MM.1S (cell line): ENCODE measurements around the gene RAMAC.
"Not testable (repeated sequence)": the region's sequence is repeated elsewhere in the genome, so short reads cannot be mapped to it uniquely, and the experiment has no call there.

Source experiments
- DNase-seq: peaks from one replicate; pipeline ENCODE4 v3.0.0-alpha.2; 2015
- H2AFZ ChIP-seq: fragments of 300-600 bp; sonication (generic); 2 replicates; pipeline ENCODE4 v1.6.0; 2016; ENCODE audit warnings: antibody characterized with exemption, low read length
- H3F3A ChIP-seq: fragments of 300-600 bp; sonication (generic); 2 replicates; pipeline ENCODE4 v1.6.1; 2016; ENCODE audit warnings: mild to moderate bottlenecking, antibody characterized with exemption, low read length, moderate library complexity, mixed read lengths; ENCODE audit not compliant: insufficient read depth
- H3K27ac ChIP-seq: fragments of 300-600 bp; sonication (generic); 2 replicates; pipeline ENCODE4 v1.5.1; 2016; ENCODE audit warnings: mild to moderate bottlenecking, low read length
- H3K27me3 ChIP-seq: fragments of 300-600 bp; sonication (generic); replicated peaks from 2 replicates; pipeline ENCODE4 v1.6.0; 2016; ENCODE audit warnings: low read length; ENCODE audit not compliant: insufficient read depth
- H3K36me3 ChIP-seq: fragments of 300-600 bp; sonication (generic); replicated peaks from 2 replicates; pipeline ENCODE4 v1.6.1; 2016; ENCODE audit warnings: mild to moderate bottlenecking, low read length, mixed read lengths; ENCODE audit not compliant: insufficient read depth
- H3K4me1 ChIP-seq: fragments of 300-600 bp; sonication (generic); 2 replicates; pipeline ENCODE4 v1.6.1; 2016; ENCODE audit warnings: low read length, mixed read lengths
- H3K4me2 ChIP-seq: fragments of 300-600 bp; sonication (generic); 2 replicates; pipeline ENCODE4 v1.6.0; 2016; ENCODE audit warnings: low read depth, low read length
- H3K4me3 ChIP-seq: fragments of 300-600 bp; sonication (generic); 2 replicates; pipeline ENCODE4 v1.5.1; 2016; ENCODE audit warnings: low read length, mixed read lengths
- H3K79me2 ChIP-seq: fragments of 300-600 bp; sonication (generic); 2 replicates; pipeline ENCODE4 v1.6.1; 2016; ENCODE audit warnings: mixed run types, low read length, mixed read lengths
- H3K9ac ChIP-seq: fragments of 300-600 bp; sonication (generic); 2 replicates; pipeline ENCODE4 v1.6.1; 2016; ENCODE audit warnings: low read length, mixed read lengths
- H3K9me2 ChIP-seq: fragments of 300-600 bp; sonication (generic); replicated peaks from 2 replicates; pipeline ENCODE4 v1.6.1; 2016; ENCODE audit warnings: mild to moderate bottlenecking, low read length, mixed read lengths; ENCODE audit not compliant: insufficient read depth
- H3K9me3 ChIP-seq: fragments of 300-600 bp; sonication (generic); replicated peaks from 2 replicates; pipeline ENCODE4 v1.6.1; 2016; ENCODE audit warnings: mild to moderate bottlenecking, low read length, mixed read lengths; ENCODE audit not compliant: insufficient read depth
- H4K20me1 ChIP-seq: fragments of 300-600 bp; sonication (generic); 2 replicates; pipeline ENCODE4 v1.6.1; 2016; ENCODE audit warnings: mild to moderate bottlenecking, low read length, moderate library complexity, mixed read lengths; ENCODE audit not compliant: insufficient read depth
- EZH2 ChIP-seq: fragments of 300-600 bp; sonication (generic); optimal IDR thresholded peaks from 2 replicates; pipeline ENCODE3; 2017; ENCODE audit warnings: low read depth, mild to moderate bottlenecking, antibody characterized with exemption, low read length, mixed read lengths
- EZH2phosphoT487 ChIP-seq: fragments of 300-600 bp; sonication (generic); IDR thresholded peaks from 2 replicates; pipeline ENCODE4 v1.6.1; 2018; ENCODE audit warnings: antibody characterized with exemption, low read length
- TF ChIP-seq, protein P1 (sequence below): fragments of 300-600 bp; sonication (generic); IDR thresholded peaks from 2 replicates; pipeline ENCODE4 v1.5.1; 2016; ENCODE audit warnings: antibody characterized with exemption, low read length, mixed read lengths

RAMAC gene

GRCh38 chr15:82985688-82986441, at the start of gene RAMAC:
Gene RAMAC, plus strand, starts transcription at chr15:82986210. Its CDS starts 2,809 bp downstream, at chr15:82989019.
- peak within 1 kb of the TSS; percentile 71 for H3K9ac ChIP-seq
- H3K79me2 ChIP-seq, result peaks cover 23% of the 10 kb centered on the region
- H3K27me3 ChIP-seq, result no peaks in the 10 kb centered on the region
- no peaks in the 10 kb centered on the region for H4K20me1 ChIP-seq
- TF ChIP-seq EZH2phosphoT487, result no peak
- TF ChIP-seq, protein P1, sequence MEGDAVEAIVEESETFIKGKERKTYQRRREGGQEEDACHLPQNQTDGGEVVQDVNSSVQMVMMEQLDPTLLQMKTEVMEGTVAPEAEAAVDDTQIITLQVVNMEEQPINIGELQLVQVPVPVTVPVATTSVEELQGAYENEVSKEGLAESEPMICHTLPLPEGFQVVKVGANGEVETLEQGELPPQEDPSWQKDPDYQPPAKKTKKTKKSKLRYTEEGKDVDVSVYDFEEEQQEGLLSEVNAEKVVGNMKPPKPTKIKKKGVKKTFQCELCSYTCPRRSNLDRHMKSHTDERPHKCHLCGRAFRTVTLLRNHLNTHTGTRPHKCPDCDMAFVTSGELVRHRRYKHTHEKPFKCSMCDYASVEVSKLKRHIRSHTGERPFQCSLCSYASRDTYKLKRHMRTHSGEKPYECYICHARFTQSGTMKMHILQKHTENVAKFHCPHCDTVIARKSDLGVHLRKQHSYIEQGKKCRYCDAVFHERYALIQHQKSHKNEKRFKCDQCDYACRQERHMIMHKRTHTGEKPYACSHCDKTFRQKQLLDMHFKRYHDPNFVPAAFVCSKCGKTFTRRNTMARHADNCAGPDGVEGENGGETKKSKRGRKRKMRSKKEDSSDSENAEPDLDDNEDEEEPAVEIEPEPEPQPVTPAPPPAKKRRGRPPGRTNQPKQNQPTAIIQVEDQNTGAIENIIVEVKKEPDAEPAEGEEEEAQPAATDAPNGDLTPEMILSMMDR, result no peak
- TF ChIP-seq EZH2, result no peak
- H3K9me3 ChIP-seq, result no peaks in the 10 kb centered on the region
- peak within 1 kb of the TSS; percentile 91 for H2AFZ ChIP-seq
- peak within 1 kb of the TSS; percentile 17; the same call in 1 of the 2 replicates for H3K27ac ChIP-seq
- no peaks in the 10 kb centered on the region for H3K9me2 ChIP-seq
- peaks cover 4% of the 10 kb centered on the region; the same call in 1 of the 2 replicates for H3K4me1 ChIP-seq
- H3K36me3 ChIP-seq, result no peaks in the 10 kb centered on the region
- no peaks in the 10 kb centered on the region; the same call in 1 of the 2 replicates for H3F3A ChIP-seq
- H3K4me2 ChIP-seq, result peak within 1 kb of the TSS; percentile 75
- peak within 1 kb of the TSS; percentile 74 for H3K4me3 ChIP-seq
- DNase-seq, result peak; percentile 97

- DNase-seq, result no peak
- H3K4me3 ChIP-seq, result no peak overlapping the region
- H3K27ac ChIP-seq, result no peak overlapping the region
Observed at GRCh38 chr15:82936966-82937711, 48.9 kb upstream of the RAMAC start.

GRCh38 chr15:82937712-82938058, 48.3 kb upstream of the RAMAC start:
- Histone ChIP-seq H3K4me1 (no peaks in the 10 kb centered on the region), H3K4me3 (no peak overlapping the region), H3K36me3 (no peaks in the 10 kb centered on the region), H3K27me3 (no peaks in the 10 kb centered on the region), H3K4me2 (no peak overlapping the region), H3K9me3 (no peaks in the 10 kb centered on the region), H4K20me1 (no peaks in the 10 kb centered on the region), H3K9ac (no peak overlapping the region), H3K79me2 (no peaks in the 10 kb centered on the region), H2AFZ (no peak overlapping the region), H3F3A (no peaks in the 10 kb centered on the region), H3K27ac (no peak overlapping the region), H3K9me2 (no peaks in the 10 kb centered on the region)
- TF ChIP-seq EZH2phosphoT487, result no peak
- TF ChIP-seq, protein P1, result no peak
- TF ChIP-seq EZH2, result no peak
- no peak for DNase-seq

More at GRCh38 chr15:82936966-82937711, 48.9 kb upstream of the RAMAC start:
- no peaks in the 10 kb centered on the region for H3K9me2 ChIP-seq
- no peaks in the 10 kb centered on the region for H3F3A ChIP-seq
- H3K4me2 ChIP-seq, result no peak overlapping the region
- no peaks in the 10 kb centered on the region for H3K79me2 ChIP-seq
- no peaks in the 10 kb centered on the region for H3K36me3 ChIP-seq
- H3K27me3 ChIP-seq, result no peaks in the 10 kb centered on the region
- no peak overlapping the region for H2AFZ ChIP-seq
- H3K9ac ChIP-seq, result no peak overlapping the region
- no peaks in the 10 kb centered on the region for H3K9me3 ChIP-seq
- H3K4me1 ChIP-seq, result no peaks in the 10 kb centered on the region
- no peaks in the 10 kb centered on the region for H4K20me1 ChIP-seq
- TF ChIP-seq EZH2phosphoT487, result no peak
- TF ChIP-seq EZH2, result no peak
- TF ChIP-seq, protein P1, result no peak

GRCh38 chr15:82939678-82940077, 46.3 kb upstream of the RAMAC start:
- not testable (repeated sequence) for H4K20me1 ChIP-seq, H3K4me2 ChIP-seq, H3K4me3 ChIP-seq, H3K36me3 ChIP-seq, H3K9ac ChIP-seq, H2AFZ ChIP-seq, H3K27ac ChIP-seq, H3K9me2 ChIP-seq, DNase-seq, H3K9me3 ChIP-seq, H3F3A ChIP-seq, H3K4me1 ChIP-seq, H3K79me2 ChIP-seq, H3K27me3 ChIP-seq
